GM20000 (cell line): ENCODE data around the gene FBXO39.
"Not testable (repeated sequence)": the region's sequence is repeated elsewhere in the genome, so short reads cannot be mapped to it uniquely, and the experiment has no call there.

Experiments used
- DNase-seq: peaks from one replicate; pipeline ENCODE4 v3.0.0; 2012; ENCODE audit warnings: low spot score
- CTCF ChIP-seq: IDR thresholded peaks from 2 replicates; pipeline ENCODE4 v1.5.1; 2012; ENCODE audit warnings: mild to moderate bottlenecking, control low read depth; ENCODE audit errors: extremely low read depth, missing control alignments

Gene FBXO39

GRCh38 chr17:6812295-6812694, 36.3 kb downstream of the FBXO39 start:
- no peak for TF ChIP-seq CTCF
- no peak for DNase-seq

- no peak for TF ChIP-seq CTCF
- DNase-seq = no peak
Observed at GRCh38 chr17:6815775-6816174, 39.8 kb downstream of the FBXO39 start.

- DNase-seq = not testable (repeated sequence)
Observed at GRCh38 chr17:6816368-6816767, 40.4 kb downstream of the FBXO39 start.

GRCh38 chr17:6818938-6819337, 42.9 kb downstream of the FBXO39 start:
- DNase-seq = no peak
- no peak for TF ChIP-seq CTCF

GRCh38 chr17:6823011-6823442, 47.0 kb downstream of the FBXO39 start:
- TF ChIP-seq CTCF = no peak
- no peak for DNase-seq

DNA sequence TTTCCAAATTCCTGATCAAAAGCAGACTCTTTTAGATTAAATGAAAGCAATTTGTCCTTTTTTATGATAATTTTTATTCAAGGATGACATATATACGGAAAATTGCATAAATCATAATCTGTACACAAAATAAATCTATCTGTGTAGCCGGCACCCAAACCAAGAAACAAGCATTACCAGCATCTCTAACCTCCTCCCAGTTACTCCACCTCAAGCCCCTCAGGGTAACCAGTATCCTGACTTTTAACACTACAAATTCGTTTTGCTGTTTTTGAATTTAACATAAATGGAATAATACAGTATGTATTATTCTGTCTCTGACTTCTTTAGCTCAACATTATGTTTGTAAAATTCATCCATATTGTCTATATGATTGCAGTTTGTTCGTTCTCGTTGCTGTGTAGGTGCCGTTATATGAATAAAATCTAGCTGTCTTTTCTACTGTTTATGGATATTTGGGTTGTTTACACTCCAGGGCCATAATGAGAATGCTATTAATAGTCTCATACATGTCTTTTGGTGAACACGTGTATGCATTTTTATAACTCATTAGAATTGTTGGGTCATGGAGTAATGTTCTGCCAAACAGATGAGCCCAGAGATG, 54.5 kb downstream of the FBXO39 start:
- no peak for DNase-seq
- TF ChIP-seq CTCF = no peak

- no peak for TF ChIP-seq CTCF
- DNase-seq = peak; percentile 77
Observed at GRCh38 chr17:6831661-6832263, 55.7 kb downstream of the FBXO39 start, which contains the start of gene TEKT1. Gene TEKT1, minus strand, starts transcription at chr17:6831729. Its CDS starts 1,353 bp downstream, at chr17:6830376.
